ENCODE results near the gene MAD1L1.
"Not testable (repeated sequence)": the region's sequence is repeated elsewhere in the genome, so short reads cannot be mapped to it uniquely, and the experiment has no call there.

GRCh38 chr7:1837696-1838543 is 394.8 kb downstream of the MAD1L1 start:
- not testable (repeated sequence) for TF ChIP-seq POLR2A (IDR thresholded peaks at IDR 0.05; ENCODE audit: low read depth, low read length); NFE2L2 (IDR thresholded peaks at IDR 0.05; ENCODE audit: low read depth, low read length); MXI1 (IDR thresholded peaks at IDR 0.05; ENCODE audit: borderline replicate concordance, low read depth, low read length); RCOR1 (IDR thresholded peaks at IDR 0.05; ENCODE audit: insufficient replicate concordance, low read length); CTCF (conservative IDR thresholded peaks at IDR 0.05; ENCODE audit: low read depth, low read length)
